HG03354 (cell line): ENCODE measurements around the gene IMPA2.
A peak's percentile ranks its signal among the peaks of the same experiment; 100 is the strongest.

Experiments
- ATAC-seq: cut with Tn5 transposase; IDR thresholded peaks from one replicate; pipeline ENCODE4 v1.9.1; 2021; ENCODE audit warnings: mild to moderate bottlenecking; ENCODE audit not compliant: unreplicated experiment, poor library complexity, severe bottlenecking

Gene IMPA2

DNA sequence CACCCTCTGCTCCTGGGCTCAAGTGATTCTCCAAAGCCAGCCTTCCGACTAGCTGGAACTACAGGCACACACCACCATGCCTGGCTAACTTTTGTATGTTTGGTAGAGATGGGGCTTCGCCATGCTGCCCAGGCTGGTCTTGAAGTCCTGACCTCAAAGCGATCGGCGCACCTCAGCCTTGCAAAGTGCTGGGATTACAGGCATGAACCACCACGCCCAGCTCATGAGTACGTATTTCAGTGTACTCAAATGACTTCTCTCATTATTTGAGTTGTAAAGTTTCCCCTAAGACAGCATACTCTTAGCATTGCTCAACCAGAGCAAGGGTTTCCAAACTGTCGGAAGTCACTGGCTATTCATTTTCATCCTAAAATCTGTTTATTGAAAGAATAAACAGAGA, 40.3 kb downstream of the IMPA2 start:
- ATAC-seq, result no peak

- ATAC-seq, result no peak
These were observed 42.1 kb downstream of the IMPA2 start for GRCh38 chr18:12023375-12023774.

- no peak for ATAC-seq
These were observed 45.3 kb downstream of the IMPA2 start for GRCh38 chr18:12026562-12026961.

DNA sequence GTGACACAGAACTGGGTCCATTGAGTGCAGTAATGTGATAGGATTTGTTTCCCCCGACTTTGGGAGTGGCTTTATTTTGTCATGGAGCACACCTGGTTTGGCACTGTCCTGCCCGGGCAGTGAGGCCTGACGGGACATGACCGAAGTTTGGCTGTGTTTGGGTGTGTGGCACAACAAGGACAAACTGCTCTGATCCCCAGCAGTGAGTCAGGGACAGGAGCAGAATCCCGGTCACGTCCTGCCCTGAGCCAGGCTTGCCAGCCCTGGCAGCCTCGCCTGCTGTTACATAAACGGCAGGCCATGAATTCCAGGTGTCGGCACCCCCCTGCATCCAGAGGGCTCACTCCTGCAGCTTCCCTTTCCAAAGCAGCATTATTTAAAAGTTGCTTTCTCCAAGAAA, 45.7 kb downstream of the IMPA2 start:
- ATAC-seq, result no peak

- no peak for ATAC-seq
These were observed 46.2 kb downstream of the IMPA2 start for GRCh38 chr18:12027480-12027879.

GRCh38 chr18:12028040-12028628, 46.8 kb downstream of the IMPA2 start:
- no peak for ATAC-seq

DNA sequence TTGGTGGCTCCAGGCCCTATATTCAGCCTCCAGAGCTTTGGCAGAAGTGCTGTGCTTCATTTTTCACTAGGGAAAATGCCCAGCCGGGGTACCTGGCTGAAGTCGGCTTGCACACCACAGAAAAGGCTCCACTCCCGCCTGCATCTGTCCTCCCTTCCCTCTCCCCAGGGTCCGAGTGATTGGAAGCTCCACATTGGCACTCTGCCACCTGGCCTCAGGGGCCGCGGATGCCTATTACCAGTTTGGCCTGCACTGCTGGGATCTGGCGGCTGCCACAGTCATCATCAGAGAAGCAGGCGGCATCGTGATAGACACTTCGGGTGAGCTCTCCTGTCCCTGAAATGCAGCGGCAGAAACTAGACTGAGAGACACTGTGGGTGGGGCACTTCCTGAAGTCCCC, 47.4 kb downstream of the IMPA2 start:
- ATAC-seq, result no peak

GRCh38 chr18:12029786-12030584, 48.7 kb downstream of the IMPA2 start:
- no peak for ATAC-seq

DNA sequence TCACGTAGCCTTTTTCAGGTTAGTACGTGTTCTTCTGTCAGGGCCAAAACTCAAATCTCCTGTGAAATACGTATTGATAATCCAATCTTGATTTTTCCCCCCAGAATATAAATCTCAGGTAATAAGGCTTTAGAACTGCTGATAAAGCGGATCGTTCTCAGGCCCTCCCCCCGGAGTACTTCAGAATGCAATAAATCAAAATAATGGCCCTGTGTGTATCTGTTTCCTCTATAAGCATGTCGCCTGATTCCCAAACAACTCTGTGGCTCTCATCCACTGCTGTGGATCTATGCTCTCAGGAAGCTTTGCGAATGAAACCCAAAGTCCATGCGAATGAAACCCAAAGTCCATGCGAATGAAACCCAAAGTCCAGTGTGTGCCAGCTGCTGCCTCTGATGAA, 49.4 kb downstream of the IMPA2 start:
- no peak for ATAC-seq

GRCh38 chr18:12031181-12031580, 49.9 kb downstream of the IMPA2 start:
- no peak for ATAC-seq

GRCh38 chr18:12031846-12032245, 50.5 kb downstream of the IMPA2 start:
- no peak for ATAC-seq

DNA sequence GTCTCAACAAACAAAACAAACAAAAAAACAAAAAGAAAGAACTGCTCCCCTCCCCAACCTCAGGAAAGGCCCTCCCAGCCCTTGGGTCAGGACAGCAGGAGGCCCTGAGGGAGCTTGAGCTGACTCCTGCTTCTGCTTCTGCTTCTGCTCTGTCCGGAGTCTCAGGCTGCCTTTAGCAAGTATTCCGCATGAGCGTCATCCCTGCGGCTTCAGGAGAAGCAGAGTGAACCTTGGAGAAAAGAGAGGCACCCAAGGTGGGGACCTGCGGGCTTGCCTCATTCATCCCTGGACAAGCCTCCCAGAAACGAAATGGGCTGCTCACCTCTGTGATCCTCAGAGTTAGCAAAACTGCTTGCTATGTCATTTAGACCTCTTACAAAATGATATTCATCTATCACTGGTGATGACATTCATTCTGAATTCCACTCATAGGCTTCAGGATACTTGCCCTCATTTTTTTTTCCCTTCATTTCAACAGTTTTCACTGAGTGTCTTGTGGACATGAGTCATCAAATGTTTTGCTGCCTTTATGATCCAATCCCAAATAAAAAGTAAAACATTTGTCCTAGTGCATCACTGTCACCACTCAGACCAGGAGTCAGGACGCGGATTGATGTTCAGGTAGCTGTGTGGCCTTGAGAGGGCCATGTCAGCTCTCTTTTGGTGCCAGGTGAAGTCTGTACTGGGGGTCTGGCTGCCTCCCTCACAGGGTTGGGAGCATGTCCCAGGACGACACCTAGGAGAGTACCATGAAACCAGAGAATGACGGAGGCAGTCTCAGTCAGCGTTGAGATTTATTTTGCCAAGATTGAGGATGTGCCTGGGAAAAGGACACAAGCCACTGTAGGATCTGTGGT, 51.7 kb downstream of the IMPA2 start:
- no peak for ATAC-seq

GRCh38 chr18:12033643-12034025, 52.3 kb downstream of the IMPA2 start:
- ATAC-seq, result no peak

GRCh38 chr18:12034241-12035100, 53.2 kb downstream of the IMPA2 start:
- ATAC-seq, result no peak

DNA sequence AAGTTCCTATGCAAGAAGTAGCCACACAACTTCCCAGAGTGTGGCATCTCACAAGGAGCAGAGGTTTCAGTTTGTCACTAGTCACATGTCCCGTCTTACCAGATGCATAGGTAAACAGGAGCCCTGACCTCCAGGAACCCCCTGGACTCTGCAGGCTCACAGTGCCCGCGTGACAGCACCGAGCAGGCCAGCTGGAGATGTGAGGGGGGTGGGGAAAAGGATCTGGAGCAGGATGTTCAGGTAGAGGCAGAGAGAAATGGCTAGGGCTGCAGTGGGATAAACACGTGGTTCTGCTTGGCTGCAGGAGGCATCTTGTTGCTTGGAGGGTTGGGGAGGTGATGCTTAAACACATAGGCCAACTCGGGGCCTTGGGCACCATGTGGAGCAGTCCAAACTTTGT, 54.2 kb downstream of the IMPA2 start:
- no peak for ATAC-seq

DNA sequence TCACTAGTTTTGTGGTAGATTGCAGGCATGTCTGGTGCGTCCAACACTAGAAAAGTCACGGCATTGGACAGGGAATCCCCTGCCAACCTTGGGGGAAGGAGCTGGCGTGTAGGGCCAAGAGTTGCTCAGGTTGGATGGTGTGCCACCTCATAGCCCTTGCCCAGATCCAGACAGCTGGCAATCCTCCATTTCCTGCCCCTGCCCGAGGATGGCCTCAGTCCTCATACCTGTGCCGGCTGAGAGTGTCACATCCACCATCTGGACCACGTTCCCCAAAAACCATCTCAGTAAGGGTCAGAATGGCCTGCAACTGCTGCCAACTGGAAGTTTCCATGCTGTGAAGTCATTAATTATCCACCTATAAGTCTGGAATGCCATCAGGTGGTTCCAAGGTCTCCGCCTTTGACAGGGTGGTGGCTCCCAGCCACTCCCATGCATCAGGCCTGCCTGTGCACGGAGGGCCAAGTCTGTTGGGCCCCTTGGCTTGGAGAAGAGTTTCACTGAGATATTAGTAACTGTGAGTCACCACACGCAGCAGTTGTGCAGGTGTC, 55.0 kb downstream of the IMPA2 start:
- no peak for ATAC-seq

DNA sequence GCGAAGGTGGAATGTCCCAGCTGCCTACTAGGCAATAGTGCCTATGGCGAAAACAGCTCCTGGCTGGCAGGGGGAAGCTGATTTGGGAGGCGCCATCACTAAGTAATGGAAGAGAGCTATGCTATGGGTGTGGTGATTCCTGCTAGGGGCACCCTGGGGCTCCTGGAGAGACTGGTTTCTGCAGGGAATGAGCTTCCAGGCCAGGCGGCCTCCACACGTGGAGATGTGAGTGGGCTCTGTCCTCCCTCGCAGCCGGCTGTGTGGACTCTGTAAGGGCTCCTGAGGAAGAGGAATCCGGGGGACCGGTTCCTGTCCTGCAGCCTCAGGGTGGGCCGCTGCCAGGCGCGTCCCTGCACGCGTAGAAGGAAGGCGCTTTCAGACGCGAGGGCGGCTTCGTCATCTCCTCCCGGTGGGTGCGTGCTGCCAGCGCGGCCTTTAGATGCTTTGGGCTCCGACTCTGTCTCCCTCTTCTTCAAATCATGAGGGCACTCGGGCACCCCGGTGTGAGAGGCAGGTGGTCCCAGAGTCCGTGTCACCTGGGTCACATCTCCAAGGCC, 56.9 kb downstream of the IMPA2 start:
- ATAC-seq, result peak; percentile 31

- peak; percentile 81 for ATAC-seq
These were observed 57.6 kb downstream of the IMPA2 start for GRCh38 chr18:12038639-12039539.
